Activated naive CD8-positive, alpha-beta T cell treated with anti-CD3 and anti-CD28 coated beads for 36 hours (primary cell): Measurements from ENCODE around the gene PANK4. TPM values are rescaled to one million over a fixed set of nuclear protein-coding genes. Genes with fewer than 3 reads are reported as not detected.

Source experiments
- DNase-seq: peaks from one replicate; pipeline ENCODE4 v3.0.0; 2021
- H3K27ac Mint-ChIP-seq: one replicate; pipeline ENCODE4 v1.8.0; 2022; ENCODE audit warnings: mild to moderate bottlenecking, moderate library complexity, mixed read lengths
- H3K27me3 Mint-ChIP-seq: one replicate; pipeline ENCODE4 v1.8.0; 2022; ENCODE audit warnings: mild to moderate bottlenecking, mixed read lengths
- H3K36me3 Mint-ChIP-seq: one replicate; pipeline ENCODE4 v1.8.0; 2021; ENCODE audit warnings: mild to moderate bottlenecking, mixed read lengths
- H3K4me1 Mint-ChIP-seq: one replicate; pipeline ENCODE4 v1.8.0; 2021; ENCODE audit warnings: mixed read lengths
- H3K4me3 Mint-ChIP-seq: one replicate; pipeline ENCODE4 v1.8.0; 2022; ENCODE audit warnings: mild to moderate bottlenecking, moderate library complexity, mixed read lengths
- H3K9me3 Mint-ChIP-seq: one replicate; pipeline ENCODE4 v1.8.0; 2022; ENCODE audit warnings: mixed read lengths
- total RNA-seq, 2 experiments: library from RNA; stranded (reverse); gene quantifications; one replicate each; pipeline ENCODE4 v1.2.3, GENCODE V29; 2021

Gene PANK4
- total RNA-seq, 2 experiments from 2014 or later: 29.8 to 34.3 TPM

- Mint-ChIP-seq H3K4me3 (peak overlapping the region; percentile 37), H3K9me3 (no peaks in the 10 kb centered on the region), H3K4me1 (peaks cover 17% of the 10 kb centered on the region), H3K27me3 (peaks cover 6% of the 10 kb centered on the region), H3K36me3 (no peaks in the 10 kb centered on the region), H3K27ac (no peak overlapping the region)
- no peak for DNase-seq
These were observed 4.3 kb upstream of the PANK4 start for GRCh38 chr1:2530513-2531361.

GRCh38 chr1:2529784-2530512 is 3.6 kb upstream of the PANK4 start, which contains the start of gene HES5:
HES5 (minus strand) TSS chr1:2530263; CDS start chr1:2530164, 99 bp downstream.
- no peaks in the 10 kb centered on the region for H3K9me3 Mint-ChIP-seq
- H3K36me3 Mint-ChIP-seq: peaks cover 4% of the 10 kb centered on the region
- H3K4me3 Mint-ChIP-seq: peak within 1 kb of the TSS; percentile 74
- DNase-seq: no peak
- H3K27me3 Mint-ChIP-seq: peaks cover 6% of the 10 kb centered on the region
- H3K27ac Mint-ChIP-seq: peak within 1 kb of the TSS; percentile 51
- peaks cover 20% of the 10 kb centered on the region for H3K4me1 Mint-ChIP-seq

- H3K27ac Mint-ChIP-seq: peak overlapping the region; percentile 51
- H3K4me3 Mint-ChIP-seq: peak overlapping the region; percentile 74
- peaks cover 6% of the 10 kb centered on the region for H3K27me3 Mint-ChIP-seq
- DNase-seq: peak; percentile 63
- H3K36me3 Mint-ChIP-seq: peaks cover 5% of the 10 kb centered on the region
- H3K4me1 Mint-ChIP-seq: peaks cover 28% of the 10 kb centered on the region
- H3K9me3 Mint-ChIP-seq: no peaks in the 10 kb centered on the region
These were observed 2.8 kb upstream of the PANK4 start for GRCh38 chr1:2528966-2529783.

- DNase-seq: no peak
- Mint-ChIP-seq H3K36me3 (peaks cover 5% of the 10 kb centered on the region), H3K9me3 (no peaks in the 10 kb centered on the region), H3K4me1 (peaks cover 32% of the 10 kb centered on the region), H3K4me3 (peak overlapping the region; percentile 74), H3K27me3 (peaks cover 6% of the 10 kb centered on the region), H3K27ac (no peak overlapping the region)
These were observed 2.2 kb upstream of the PANK4 start for GRCh38 chr1:2528611-2528965.

GRCh38 chr1:2528016-2528415 is 1.6 kb upstream of the PANK4 start:
- Mint-ChIP-seq H3K4me3 (no peak overlapping the region), H3K4me1 (peaks cover 38% of the 10 kb centered on the region), H3K27me3 (peaks cover 6% of the 10 kb centered on the region), H3K27ac (no peak overlapping the region), H3K9me3 (no peaks in the 10 kb centered on the region), H3K36me3 (peaks cover 7% of the 10 kb centered on the region)
- no peak for DNase-seq

- DNase-seq: no peak
- Mint-ChIP-seq H3K9me3 (no peaks in the 10 kb centered on the region), H3K27me3 (peaks cover 6% of the 10 kb centered on the region), H3K27ac (no peak overlapping the region), H3K4me1 (peaks cover 43% of the 10 kb centered on the region), H3K4me3 (no peak overlapping the region), H3K36me3 (peaks cover 8% of the 10 kb centered on the region)
These were observed 1.1 kb upstream of the PANK4 start for GRCh38 chr1:2527556-2527860.

GRCh38 chr1:2526824-2527555 is 594 bp upstream of the PANK4 start:
- no peaks in the 10 kb centered on the region for H3K9me3 Mint-ChIP-seq
- peak; percentile 85 for DNase-seq

GRCh38 chr1:2525572-2525919 is 850 bp downstream of the PANK4 start:
- peaks cover 46% of the 10 kb centered on the region for H3K4me1 Mint-ChIP-seq

More at GRCh38 chr1:2526824-2527555, 594 bp upstream of the PANK4 start:
- peaks cover 10% of the 10 kb centered on the region for H3K36me3 Mint-ChIP-seq
- peaks cover 6% of the 10 kb centered on the region for H3K27me3 Mint-ChIP-seq
- peak overlapping the region; percentile 46 for H3K4me3 Mint-ChIP-seq
- H3K4me1 Mint-ChIP-seq: peaks cover 46% of the 10 kb centered on the region
- H3K27ac Mint-ChIP-seq: peak overlapping the region; percentile 80

GRCh38 chr1:2523891-2524609 is 2.3 kb downstream of the PANK4 start:
- H3K9me3 Mint-ChIP-seq: no peaks in the 10 kb centered on the region
- peak overlapping the region; percentile 98 for H3K27ac Mint-ChIP-seq
- DNase-seq: no peak
- H3K4me1 Mint-ChIP-seq: peaks cover 44% of the 10 kb centered on the region
- peak overlapping the region; percentile 84 for H3K4me3 Mint-ChIP-seq
- no peaks in the 10 kb centered on the region for H3K27me3 Mint-ChIP-seq
- peaks cover 12% of the 10 kb centered on the region for H3K36me3 Mint-ChIP-seq

More at GRCh38 chr1:2525572-2525919, 850 bp downstream of the PANK4 start:
- peak overlapping the region; percentile 84 for H3K4me3 Mint-ChIP-seq
- no peaks in the 10 kb centered on the region for H3K9me3 Mint-ChIP-seq
- peaks cover under 1% of the 10 kb centered on the region for H3K27me3 Mint-ChIP-seq
- no peak for DNase-seq
- H3K36me3 Mint-ChIP-seq: peaks cover 10% of the 10 kb centered on the region
- H3K27ac Mint-ChIP-seq: peak overlapping the region; percentile 98

GRCh38 chr1:2523191-2523890 is 3.1 kb downstream of the PANK4 start:
- peak overlapping the region; percentile 84 for H3K4me3 Mint-ChIP-seq
- H3K9me3 Mint-ChIP-seq: no peaks in the 10 kb centered on the region
- peaks cover 38% of the 10 kb centered on the region for H3K4me1 Mint-ChIP-seq
- no peaks in the 10 kb centered on the region for H3K27me3 Mint-ChIP-seq
- peak; percentile 71 for DNase-seq
- H3K36me3 Mint-ChIP-seq: peaks cover 16% of the 10 kb centered on the region
- H3K27ac Mint-ChIP-seq: peak overlapping the region; percentile 98

GRCh38 chr1:2522230-2522629 is 4.2 kb downstream of the PANK4 start:
- peak overlapping the region; percentile 98 for H3K27ac Mint-ChIP-seq
- peaks cover 37% of the 10 kb centered on the region for H3K4me1 Mint-ChIP-seq
- no peaks in the 10 kb centered on the region for H3K27me3 Mint-ChIP-seq
- no peak for DNase-seq
- no peaks in the 10 kb centered on the region for H3K9me3 Mint-ChIP-seq
- peaks cover 16% of the 10 kb centered on the region for H3K36me3 Mint-ChIP-seq
- no peak overlapping the region for H3K4me3 Mint-ChIP-seq

GRCh38 chr1:2520806-2521205 is 5.6 kb downstream of the PANK4 start:
- Mint-ChIP-seq H3K4me1 (peaks cover 31% of the 10 kb centered on the region), H3K4me3 (no peak overlapping the region), H3K36me3 (peaks cover 16% of the 10 kb centered on the region), H3K9me3 (no peaks in the 10 kb centered on the region), H3K27ac (no peak overlapping the region), H3K27me3 (no peaks in the 10 kb centered on the region)
- DNase-seq: no peak

- Mint-ChIP-seq H3K27me3 (no peaks in the 10 kb centered on the region), H3K9me3 (no peaks in the 10 kb centered on the region), H3K4me3 (no peak overlapping the region), H3K4me1 (peaks cover 28% of the 10 kb centered on the region), H3K36me3 (peaks cover 15% of the 10 kb centered on the region), H3K27ac (no peak overlapping the region)
- DNase-seq: no peak
These were observed 6.2 kb downstream of the PANK4 start for GRCh38 chr1:2520206-2520605.
